Measurements from ENCODE around the gene POLR1F. TPM values are rescaled to one million over a fixed set of nuclear protein-coding genes. Genes with fewer than 3 reads are reported as not detected.
A peak's percentile ranks its signal among the peaks of the same experiment; 100 is the strongest.

POLR1F gene
- total RNA-seq, 1 experiment from 2014 or later: 22.3 TPM

DNA sequence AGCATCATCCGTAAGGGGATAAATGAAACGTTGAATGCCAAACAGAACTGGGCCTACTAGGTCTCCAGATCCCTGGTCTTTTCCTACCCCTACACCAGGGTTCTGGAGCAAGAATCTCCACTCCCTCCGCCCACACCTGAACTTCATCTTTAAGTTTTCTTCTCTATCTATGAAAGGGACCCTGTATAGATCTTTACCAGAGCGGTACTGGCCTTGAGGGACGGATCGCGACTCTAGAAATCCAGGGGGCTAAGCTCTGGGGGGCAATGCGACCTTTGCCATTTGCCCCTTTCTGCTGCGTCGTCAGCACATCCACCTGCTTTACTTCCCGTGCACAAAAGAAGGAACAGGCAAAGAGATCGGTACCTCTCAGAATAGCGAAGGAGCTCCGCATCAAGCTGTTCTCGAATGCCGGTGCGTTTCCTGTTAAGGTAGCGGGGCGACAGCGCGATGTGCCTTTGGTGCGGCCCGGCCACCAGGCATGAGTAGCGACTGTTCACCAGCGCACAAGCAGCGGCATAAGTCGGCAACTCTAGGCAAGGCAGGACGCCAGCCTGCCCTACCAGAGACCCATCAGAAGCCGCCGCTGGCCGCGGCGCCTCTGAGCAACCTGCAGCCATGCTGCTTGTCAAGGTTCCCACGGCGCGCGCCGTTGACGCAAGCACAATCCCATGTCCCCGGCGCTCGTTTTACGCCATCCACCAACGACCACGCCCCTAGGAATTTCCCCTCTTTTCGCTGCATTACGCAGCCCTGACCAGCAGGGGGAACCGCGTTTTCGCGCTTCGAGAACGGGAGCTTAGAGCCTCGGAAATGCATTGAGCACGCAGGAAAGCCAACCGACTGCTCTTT is at the start of gene POLR1F (continued):
- TF ChIP-seq, protein P1, sequence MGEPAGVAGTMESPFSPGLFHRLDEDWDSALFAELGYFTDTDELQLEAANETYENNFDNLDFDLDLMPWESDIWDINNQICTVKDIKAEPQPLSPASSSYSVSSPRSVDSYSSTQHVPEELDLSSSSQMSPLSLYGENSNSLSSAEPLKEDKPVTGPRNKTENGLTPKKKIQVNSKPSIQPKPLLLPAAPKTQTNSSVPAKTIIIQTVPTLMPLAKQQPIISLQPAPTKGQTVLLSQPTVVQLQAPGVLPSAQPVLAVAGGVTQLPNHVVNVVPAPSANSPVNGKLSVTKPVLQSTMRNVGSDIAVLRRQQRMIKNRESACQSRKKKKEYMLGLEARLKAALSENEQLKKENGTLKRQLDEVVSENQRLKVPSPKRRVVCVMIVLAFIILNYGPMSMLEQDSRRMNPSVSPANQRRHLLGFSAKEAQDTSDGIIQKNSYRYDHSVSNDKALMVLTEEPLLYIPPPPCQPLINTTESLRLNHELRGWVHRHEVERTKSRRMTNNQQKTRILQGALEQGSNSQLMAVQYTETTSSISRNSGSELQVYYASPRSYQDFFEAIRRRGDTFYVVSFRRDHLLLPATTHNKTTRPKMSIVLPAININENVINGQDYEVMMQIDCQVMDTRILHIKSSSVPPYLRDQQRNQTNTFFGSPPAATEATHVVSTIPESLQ (CRISPR knock-in tag; IDR thresholded peaks at IDR 0.05): no peak
- TF ChIP-seq, protein P2, sequence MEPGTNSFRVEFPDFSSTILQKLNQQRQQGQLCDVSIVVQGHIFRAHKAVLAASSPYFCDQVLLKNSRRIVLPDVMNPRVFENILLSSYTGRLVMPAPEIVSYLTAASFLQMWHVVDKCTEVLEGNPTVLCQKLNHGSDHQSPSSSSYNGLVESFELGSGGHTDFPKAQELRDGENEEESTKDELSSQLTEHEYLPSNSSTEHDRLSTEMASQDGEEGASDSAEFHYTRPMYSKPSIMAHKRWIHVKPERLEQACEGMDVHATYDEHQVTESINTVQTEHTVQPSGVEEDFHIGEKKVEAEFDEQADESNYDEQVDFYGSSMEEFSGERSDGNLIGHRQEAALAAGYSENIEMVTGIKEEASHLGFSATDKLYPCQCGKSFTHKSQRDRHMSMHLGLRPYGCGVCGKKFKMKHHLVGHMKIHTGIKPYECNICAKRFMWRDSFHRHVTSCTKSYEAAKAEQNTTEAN (CRISPR knock-in tag; IDR thresholded peaks at IDR 0.05): no peak
- TF ChIP-seq SOX15 (CRISPR knock-in tag; IDR thresholded peaks at IDR 0.05) (no peak), EMX1 (CRISPR knock-in tag; IDR thresholded peaks at IDR 0.05) (0 out of 2 replicates have a peak, but pooled peaks have one; percentile 16), ETV6 (CRISPR knock-in tag; IDR thresholded peaks at IDR 0.05) (peak; percentile 69; the same call in 1 of the 2 replicates), ZNF138 (CRISPR knock-in tag; conservative IDR thresholded peaks at IDR 0.05) (peak; percentile 62; the same call in 1 of the 2 replicates), ATF1 (CRISPR knock-in tag; IDR thresholded peaks at IDR 0.05) (0 out of 2 replicates have a peak, but pooled peaks have one; percentile 36), ZNF232 (CRISPR knock-in tag; IDR thresholded peaks at IDR 0.05) (no peak), NFYB (CRISPR knock-in tag; conservative IDR thresholded peaks at IDR 0.05; ENCODE audit: low read depth) (0 out of 2 replicates have a peak, but pooled peaks have one; percentile 37), CREM (CRISPR knock-in tag; IDR thresholded peaks at IDR 0.05) (peak; percentile 98)
- TF ChIP-seq, protein P3, sequence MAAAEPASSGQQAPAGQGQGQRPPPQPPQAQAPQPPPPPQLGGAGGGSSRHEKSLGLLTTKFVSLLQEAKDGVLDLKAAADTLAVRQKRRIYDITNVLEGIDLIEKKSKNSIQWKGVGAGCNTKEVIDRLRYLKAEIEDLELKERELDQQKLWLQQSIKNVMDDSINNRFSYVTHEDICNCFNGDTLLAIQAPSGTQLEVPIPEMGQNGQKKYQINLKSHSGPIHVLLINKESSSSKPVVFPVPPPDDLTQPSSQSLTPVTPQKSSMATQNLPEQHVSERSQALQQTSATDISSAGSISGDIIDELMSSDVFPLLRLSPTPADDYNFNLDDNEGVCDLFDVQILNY (CRISPR knock-in tag; IDR thresholded peaks at IDR 0.05): 0 out of 2 replicates have a peak, but pooled peaks have one; percentile 34
- TF ChIP-seq, protein P4, sequence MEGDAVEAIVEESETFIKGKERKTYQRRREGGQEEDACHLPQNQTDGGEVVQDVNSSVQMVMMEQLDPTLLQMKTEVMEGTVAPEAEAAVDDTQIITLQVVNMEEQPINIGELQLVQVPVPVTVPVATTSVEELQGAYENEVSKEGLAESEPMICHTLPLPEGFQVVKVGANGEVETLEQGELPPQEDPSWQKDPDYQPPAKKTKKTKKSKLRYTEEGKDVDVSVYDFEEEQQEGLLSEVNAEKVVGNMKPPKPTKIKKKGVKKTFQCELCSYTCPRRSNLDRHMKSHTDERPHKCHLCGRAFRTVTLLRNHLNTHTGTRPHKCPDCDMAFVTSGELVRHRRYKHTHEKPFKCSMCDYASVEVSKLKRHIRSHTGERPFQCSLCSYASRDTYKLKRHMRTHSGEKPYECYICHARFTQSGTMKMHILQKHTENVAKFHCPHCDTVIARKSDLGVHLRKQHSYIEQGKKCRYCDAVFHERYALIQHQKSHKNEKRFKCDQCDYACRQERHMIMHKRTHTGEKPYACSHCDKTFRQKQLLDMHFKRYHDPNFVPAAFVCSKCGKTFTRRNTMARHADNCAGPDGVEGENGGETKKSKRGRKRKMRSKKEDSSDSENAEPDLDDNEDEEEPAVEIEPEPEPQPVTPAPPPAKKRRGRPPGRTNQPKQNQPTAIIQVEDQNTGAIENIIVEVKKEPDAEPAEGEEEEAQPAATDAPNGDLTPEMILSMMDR (IDR thresholded peaks at IDR 0.05): peak; percentile 74
- TF ChIP-seq, protein P5, sequence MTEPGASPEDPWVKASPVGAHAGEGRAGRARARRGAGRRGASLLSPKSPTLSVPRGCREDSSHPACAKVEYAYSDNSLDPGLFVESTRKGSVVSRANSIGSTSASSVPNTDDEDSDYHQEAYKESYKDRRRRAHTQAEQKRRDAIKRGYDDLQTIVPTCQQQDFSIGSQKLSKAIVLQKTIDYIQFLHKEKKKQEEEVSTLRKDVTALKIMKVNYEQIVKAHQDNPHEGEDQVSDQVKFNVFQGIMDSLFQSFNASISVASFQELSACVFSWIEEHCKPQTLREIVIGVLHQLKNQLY (CRISPR knock-in tag; IDR thresholded peaks at IDR 0.05): 0 out of 2 replicates have a peak, but pooled peaks have one; percentile 37
- TF ChIP-seq, protein P6, sequence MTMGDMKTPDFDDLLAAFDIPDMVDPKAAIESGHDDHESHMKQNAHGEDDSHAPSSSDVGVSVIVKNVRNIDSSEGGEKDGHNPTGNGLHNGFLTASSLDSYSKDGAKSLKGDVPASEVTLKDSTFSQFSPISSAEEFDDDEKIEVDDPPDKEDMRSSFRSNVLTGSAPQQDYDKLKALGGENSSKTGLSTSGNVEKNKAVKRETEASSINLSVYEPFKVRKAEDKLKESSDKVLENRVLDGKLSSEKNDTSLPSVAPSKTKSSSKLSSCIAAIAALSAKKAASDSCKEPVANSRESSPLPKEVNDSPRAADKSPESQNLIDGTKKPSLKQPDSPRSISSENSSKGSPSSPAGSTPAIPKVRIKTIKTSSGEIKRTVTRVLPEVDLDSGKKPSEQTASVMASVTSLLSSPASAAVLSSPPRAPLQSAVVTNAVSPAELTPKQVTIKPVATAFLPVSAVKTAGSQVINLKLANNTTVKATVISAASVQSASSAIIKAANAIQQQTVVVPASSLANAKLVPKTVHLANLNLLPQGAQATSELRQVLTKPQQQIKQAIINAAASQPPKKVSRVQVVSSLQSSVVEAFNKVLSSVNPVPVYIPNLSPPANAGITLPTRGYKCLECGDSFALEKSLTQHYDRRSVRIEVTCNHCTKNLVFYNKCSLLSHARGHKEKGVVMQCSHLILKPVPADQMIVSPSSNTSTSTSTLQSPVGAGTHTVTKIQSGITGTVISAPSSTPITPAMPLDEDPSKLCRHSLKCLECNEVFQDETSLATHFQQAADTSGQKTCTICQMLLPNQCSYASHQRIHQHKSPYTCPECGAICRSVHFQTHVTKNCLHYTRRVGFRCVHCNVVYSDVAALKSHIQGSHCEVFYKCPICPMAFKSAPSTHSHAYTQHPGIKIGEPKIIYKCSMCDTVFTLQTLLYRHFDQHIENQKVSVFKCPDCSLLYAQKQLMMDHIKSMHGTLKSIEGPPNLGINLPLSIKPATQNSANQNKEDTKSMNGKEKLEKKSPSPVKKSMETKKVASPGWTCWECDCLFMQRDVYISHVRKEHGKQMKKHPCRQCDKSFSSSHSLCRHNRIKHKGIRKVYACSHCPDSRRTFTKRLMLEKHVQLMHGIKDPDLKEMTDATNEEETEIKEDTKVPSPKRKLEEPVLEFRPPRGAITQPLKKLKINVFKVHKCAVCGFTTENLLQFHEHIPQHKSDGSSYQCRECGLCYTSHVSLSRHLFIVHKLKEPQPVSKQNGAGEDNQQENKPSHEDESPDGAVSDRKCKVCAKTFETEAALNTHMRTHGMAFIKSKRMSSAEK (CRISPR knock-in tag; IDR thresholded peaks at IDR 0.05; ENCODE audit: borderline replicate concordance): no peak
- TF ChIP-seq, protein P7, sequence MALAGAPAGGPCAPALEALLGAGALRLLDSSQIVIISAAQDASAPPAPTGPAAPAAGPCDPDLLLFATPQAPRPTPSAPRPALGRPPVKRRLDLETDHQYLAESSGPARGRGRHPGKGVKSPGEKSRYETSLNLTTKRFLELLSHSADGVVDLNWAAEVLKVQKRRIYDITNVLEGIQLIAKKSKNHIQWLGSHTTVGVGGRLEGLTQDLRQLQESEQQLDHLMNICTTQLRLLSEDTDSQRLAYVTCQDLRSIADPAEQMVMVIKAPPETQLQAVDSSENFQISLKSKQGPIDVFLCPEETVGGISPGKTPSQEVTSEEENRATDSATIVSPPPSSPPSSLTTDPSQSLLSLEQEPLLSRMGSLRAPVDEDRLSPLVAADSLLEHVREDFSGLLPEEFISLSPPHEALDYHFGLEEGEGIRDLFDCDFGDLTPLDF (CRISPR knock-in tag; IDR thresholded peaks at IDR 0.05): peak; percentile 86; the same call in 1 of the 2 replicates
- TF ChIP-seq, protein P8, sequence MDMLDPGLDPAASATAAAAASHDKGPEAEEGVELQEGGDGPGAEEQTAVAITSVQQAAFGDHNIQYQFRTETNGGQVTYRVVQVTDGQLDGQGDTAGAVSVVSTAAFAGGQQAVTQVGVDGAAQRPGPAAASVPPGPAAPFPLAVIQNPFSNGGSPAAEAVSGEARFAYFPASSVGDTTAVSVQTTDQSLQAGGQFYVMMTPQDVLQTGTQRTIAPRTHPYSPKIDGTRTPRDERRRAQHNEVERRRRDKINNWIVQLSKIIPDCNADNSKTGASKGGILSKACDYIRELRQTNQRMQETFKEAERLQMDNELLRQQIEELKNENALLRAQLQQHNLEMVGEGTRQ (CRISPR knock-in tag; IDR thresholded peaks at IDR 0.05): 0 out of 2 replicates have a peak, but pooled peaks have one; percentile 36
- TF ChIP-seq, protein P9, sequence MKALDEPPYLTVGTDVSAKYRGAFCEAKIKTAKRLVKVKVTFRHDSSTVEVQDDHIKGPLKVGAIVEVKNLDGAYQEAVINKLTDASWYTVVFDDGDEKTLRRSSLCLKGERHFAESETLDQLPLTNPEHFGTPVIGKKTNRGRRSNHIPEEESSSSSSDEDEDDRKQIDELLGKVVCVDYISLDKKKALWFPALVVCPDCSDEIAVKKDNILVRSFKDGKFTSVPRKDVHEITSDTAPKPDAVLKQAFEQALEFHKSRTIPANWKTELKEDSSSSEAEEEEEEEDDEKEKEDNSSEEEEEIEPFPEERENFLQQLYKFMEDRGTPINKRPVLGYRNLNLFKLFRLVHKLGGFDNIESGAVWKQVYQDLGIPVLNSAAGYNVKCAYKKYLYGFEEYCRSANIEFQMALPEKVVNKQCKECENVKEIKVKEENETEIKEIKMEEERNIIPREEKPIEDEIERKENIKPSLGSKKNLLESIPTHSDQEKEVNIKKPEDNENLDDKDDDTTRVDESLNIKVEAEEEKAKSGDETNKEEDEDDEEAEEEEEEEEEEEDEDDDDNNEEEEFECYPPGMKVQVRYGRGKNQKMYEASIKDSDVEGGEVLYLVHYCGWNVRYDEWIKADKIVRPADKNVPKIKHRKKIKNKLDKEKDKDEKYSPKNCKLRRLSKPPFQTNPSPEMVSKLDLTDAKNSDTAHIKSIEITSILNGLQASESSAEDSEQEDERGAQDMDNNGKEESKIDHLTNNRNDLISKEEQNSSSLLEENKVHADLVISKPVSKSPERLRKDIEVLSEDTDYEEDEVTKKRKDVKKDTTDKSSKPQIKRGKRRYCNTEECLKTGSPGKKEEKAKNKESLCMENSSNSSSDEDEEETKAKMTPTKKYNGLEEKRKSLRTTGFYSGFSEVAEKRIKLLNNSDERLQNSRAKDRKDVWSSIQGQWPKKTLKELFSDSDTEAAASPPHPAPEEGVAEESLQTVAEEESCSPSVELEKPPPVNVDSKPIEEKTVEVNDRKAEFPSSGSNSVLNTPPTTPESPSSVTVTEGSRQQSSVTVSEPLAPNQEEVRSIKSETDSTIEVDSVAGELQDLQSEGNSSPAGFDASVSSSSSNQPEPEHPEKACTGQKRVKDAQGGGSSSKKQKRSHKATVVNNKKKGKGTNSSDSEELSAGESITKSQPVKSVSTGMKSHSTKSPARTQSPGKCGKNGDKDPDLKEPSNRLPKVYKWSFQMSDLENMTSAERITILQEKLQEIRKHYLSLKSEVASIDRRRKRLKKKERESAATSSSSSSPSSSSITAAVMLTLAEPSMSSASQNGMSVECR (CRISPR knock-in tag; IDR thresholded peaks at IDR 0.05; ENCODE audit: borderline replicate concordance): peak; percentile 82; the same call in 1 of the 2 replicates

Measured in WTC11 (cell line).